IPS-18c (cell line): ENCODE data around the gene UBE2U.
"Not testable (repeated sequence)": the region's sequence is repeated elsewhere in the genome, so short reads cannot be mapped to it uniquely, and the experiment has no call there.

ENCODE experiments used
- H3K4me3 ChIP-seq: 2 replicates; pipeline ENCODE4 v1.7.0; 2013; ENCODE audit warnings: low read depth, mild to moderate bottlenecking, low read length, moderate library complexity; ENCODE audit not compliant: insufficient read depth
- H3K9me3 ChIP-seq: one replicate; pipeline ENCODE4 v1.6.1; 2013; ENCODE audit warnings: mild to moderate bottlenecking, low read length, moderate library complexity; ENCODE audit not compliant: control insufficient read depth, insufficient read depth

The UBE2U gene

DNA sequence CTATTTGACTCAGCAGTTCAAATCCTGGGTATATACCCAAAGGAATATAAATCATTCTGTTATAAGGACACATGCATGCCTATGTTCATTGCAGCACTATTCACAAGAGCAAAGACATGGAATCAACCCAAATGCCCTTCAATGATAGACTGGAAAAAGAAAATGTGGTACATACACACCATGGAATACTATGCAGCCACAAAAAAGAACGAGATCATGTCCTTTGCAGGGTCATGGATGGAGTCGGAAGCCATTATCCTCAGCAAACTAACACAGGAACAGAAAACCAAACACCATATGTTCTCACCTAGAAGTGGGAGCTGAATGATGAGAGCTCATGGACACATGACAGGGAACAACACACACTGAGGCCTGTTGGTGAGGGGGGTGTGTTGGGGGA, 53.8 kb downstream of the UBE2U start:
- not testable (repeated sequence) for H3K4me3 ChIP-seq, H3K9me3 ChIP-seq

DNA sequence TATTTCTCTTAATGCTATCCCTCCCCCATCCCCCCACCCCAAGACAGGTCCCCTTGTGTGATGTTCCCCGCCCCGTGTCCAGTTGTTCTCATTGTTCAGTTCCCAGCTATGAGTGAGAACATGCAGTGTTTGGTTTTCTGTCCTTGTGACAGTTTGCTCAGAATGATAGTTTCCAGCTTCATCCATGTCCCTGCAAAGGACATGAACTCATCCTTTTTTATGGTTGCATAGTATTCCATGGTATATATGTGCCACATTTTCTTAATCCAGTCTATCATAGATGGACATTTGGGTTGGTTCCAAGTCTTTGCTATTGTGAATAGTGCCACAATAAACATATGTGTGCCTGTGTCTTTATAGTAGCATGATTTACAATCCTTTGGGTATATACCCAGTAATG, 55.0 kb downstream of the UBE2U start:
- H3K9me3 ChIP-seq, H3K4me3 ChIP-seq: not testable (repeated sequence)

DNA sequence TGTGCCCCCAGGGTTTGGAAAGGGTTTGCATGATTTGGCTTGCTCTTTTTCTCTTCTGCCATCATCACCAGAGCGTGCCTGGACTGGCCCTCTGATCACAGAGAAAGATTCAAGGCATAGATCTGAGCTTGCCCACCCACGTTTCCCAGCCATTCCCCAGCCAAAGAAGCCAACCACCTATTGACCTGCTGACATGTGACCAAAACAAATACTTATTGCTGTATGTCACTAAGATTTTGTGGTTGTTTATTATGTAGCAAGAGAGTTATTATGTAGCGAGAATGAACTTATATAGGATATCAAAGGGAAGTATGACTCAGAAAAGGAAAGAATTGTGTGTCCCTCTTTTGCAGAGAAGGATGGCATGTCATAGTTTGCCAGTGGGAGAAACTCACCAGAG, 59.9 kb downstream of the UBE2U start:
- H3K4me3 ChIP-seq, result no peak overlapping the region
- no peaks in the 10 kb centered on the region for H3K9me3 ChIP-seq

DNA sequence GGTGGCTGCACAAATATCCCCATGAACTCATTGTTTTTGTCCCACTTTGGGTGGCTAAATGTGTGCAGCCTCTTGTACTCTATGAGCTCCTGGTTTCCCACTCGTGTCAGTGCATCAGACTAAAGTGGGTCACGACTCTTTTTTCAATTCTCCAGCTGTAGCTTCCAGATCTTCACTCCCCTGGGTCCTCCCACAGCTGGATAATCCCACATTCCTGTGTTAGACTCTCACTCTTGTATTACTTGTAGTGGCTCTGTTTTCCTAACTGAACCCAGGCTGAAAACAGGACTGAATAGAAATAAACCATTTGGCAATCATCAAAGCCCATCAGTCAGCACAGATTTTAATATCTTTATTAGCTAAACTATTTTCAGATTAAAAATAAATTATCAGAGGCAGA, 60.4 kb downstream of the UBE2U start:
- H3K9me3 ChIP-seq, result no peaks in the 10 kb centered on the region
- H3K4me3 ChIP-seq, result no peak overlapping the region

DNA sequence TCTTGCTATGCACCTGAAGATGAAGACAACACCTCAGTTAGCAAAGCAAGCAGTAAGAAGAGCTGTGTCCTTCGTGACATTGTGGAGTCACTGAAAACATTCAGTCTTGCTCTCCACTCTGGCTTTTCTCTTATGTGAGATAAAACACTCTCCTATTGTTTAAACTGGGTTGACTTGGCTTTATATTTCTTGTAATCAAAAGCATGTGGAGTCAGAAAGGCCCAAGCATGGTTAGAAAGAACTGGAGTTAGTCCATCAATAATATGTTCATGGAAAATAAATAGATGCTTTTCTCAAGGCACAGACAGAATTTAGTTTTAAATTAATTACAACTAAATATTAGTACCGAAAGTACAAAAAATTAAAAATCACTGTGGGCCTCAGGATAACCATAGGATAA, 61.7 kb downstream of the UBE2U start:
- no peak overlapping the region for H3K4me3 ChIP-seq
- no peaks in the 10 kb centered on the region for H3K9me3 ChIP-seq

DNA sequence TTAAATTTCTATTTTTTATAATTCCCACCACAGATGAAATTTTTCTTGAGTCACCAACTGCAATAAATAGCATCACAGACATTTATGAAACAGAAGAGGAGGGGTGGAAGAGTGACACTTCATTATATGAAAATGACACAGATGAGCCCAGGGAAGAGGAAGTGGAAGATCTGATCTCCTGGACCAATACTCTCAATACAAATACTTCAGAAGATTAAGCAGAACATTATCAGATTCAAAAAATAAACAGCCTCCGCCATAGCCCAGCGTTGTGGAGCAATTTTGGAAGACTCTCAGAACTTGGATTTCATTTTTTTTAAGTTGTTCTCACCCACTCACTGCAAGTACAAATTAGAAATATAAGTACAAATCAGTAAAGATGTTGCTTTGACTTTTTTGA, 63.6 kb downstream of the UBE2U start:
- Histone ChIP-seq H3K4me3 (no peak overlapping the region), H3K9me3 (no peaks in the 10 kb centered on the region)

DNA sequence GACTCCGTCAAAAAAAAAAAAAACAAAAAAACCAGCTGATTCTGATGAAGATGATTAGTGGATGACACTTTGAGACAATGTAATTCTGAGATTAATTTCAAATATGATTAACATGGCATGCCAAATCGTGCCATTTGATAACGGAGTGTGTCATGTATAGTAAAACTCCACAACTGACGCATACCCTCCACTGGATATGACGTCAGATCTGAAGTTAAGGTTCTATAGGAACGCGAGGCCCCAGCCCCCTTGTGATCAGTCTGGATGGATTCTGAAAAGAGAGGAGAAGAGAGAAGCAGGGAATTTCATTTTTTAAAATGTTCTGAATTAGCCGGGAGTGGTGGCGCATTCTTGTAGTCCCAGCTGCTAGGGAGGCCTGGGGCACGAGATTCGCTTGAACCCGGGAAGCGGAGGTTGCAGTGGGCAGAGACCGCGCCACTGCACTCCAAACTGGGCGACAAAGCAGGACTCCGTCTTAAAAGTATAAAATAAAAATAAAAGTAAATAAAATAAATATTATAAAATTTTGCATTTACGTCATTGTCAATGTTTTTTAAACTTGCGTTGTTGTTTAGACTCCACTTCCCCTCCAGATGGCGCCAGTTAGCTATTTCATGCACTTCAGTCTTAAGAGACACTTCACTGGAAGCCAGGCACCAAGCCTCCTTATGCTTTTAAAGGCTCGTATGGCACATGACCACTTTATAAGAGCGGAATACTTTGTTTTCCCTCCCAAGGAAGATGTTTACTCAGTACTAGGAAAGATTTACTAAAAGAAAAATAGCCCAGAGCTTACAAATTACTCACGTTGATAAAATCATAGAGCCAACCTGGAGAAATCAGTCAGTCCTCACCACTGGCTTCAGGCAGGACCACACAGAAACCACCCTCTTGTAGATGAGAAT, 65.5 kb downstream of the UBE2U start:
- Histone ChIP-seq H3K9me3 (peaks cover 6% of the 10 kb centered on the region), H3K4me3 (no peak overlapping the region)

DNA sequence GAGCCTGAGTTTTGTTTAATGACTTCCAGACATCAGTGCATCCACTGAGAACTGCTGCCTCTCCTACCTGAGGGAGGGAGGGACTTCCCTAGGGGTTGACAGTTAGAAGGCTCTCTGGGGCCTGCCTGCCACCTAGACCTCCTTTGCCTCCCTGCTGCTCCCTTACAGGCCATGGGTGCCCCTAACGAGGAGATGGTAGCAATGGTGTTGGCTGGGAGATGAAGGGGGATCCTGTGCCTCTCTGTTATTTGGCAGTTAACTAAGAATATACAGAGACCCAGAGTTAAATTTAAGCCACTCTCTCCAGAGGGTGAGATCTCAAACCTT, 66.1 kb downstream of the UBE2U start:
- no peak overlapping the region for H3K4me3 ChIP-seq

DNA sequence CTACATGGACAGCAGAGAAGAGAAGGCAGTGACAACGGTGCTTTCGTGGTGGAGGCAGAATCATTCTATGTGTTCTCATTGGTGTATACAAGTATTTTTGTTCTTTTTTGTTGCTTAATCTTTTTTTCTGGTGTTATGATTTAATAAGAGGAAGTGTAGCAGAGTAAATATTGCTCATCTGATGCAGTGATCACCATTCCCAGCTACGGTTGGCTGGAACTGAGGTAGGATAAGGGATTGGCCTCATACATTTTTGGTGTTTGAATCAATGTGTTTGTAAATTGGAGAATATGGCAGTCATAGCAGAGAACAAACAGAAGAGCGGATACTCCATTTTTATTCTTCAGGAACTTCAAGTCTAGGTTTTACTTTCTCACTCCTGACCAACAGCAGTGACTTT, 76.6 kb downstream of the UBE2U start:
- no peak overlapping the region for H3K4me3 ChIP-seq
- peaks cover 1% of the 10 kb centered on the region for H3K9me3 ChIP-seq

More for the DNA sequence above, 66.1 kb downstream of the UBE2U start:
- H3K9me3 ChIP-seq, result peaks cover 6% of the 10 kb centered on the region

DNA sequence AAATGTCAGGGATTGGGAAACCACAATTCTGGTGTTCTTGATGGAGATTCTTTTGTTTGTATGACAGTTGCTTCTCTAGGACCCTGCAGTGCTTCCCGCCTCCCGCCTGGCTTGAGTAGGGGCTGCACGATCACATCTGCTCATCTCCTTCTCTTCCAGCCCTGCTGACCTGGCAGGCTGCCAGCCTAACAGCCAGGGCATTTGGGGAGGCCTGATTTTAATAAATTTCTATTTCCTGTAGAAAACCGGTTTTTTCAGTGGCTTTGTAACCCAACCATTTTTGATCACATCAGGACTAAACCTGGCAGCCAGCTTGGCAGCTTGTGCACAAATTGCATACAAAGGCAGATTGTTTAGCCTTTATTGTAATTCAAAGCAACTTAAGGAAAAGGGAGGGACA, 78.9 kb downstream of the UBE2U start:
- H3K4me3 ChIP-seq, result no peak overlapping the region
- peaks cover 2% of the 10 kb centered on the region for H3K9me3 ChIP-seq

DNA sequence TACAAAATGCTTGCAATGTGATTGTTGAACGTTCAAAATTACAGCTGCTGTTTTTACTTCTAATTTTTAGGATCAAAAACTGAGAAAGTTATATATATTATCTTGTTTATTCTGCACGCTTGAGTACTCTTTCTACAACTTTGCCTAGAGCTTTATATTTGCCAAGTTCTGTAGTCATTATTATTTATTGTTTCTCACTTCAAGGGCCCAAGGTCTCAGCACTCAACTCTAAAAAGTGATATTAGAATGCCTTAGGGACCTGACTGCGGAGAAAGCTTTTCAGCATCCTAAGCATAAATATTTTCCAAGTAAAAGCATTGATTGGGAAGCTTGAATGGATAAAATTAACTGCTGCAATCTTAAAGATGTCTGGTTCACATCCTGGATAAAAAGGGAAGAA, 83.6 kb downstream of the UBE2U start:
- peaks cover 2% of the 10 kb centered on the region for H3K9me3 ChIP-seq
- H3K4me3 ChIP-seq, result no peak overlapping the region

DNA sequence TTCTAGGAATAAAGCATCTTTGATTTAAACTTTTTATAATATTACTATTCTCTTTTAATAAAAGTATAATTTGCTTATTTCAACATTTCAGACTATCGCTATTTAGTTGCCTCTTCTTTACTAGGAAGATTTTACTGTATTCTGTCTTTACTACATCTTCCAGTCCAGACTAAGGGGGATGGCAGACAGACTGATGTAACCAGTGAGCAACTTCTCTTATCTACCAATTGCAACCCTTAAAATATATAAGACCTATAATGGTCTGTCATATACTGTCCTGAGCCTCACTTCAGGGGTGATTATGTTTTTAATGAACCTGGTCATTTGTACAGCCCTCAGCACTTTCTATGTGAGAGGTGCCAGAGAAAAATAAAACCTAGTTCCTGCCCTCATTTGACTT, 87.0 kb downstream of the UBE2U start:
- Histone ChIP-seq H3K9me3 (no peaks in the 10 kb centered on the region), H3K4me3 (no peak overlapping the region)

DNA sequence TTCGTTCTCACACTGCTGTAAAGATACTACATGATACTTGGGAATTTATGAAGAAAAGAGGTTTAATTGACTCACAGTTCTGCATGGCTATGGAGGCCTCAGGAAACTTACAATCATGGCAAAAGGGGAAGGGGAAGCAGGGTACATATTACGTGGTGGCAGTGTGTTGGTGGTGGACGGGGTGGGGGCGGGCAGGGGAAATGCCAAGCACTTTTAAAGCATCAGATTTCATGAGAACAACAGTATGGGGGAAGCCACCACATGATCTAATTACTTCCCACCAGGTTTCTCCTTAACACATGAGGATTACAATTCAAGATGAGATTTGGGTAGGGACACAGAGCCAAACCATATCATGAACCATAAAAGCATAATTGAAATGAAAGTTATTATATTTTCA, 88.5 kb downstream of the UBE2U start:
- Histone ChIP-seq H3K4me3 (no peak overlapping the region), H3K9me3 (peaks cover 4% of the 10 kb centered on the region)

DNA sequence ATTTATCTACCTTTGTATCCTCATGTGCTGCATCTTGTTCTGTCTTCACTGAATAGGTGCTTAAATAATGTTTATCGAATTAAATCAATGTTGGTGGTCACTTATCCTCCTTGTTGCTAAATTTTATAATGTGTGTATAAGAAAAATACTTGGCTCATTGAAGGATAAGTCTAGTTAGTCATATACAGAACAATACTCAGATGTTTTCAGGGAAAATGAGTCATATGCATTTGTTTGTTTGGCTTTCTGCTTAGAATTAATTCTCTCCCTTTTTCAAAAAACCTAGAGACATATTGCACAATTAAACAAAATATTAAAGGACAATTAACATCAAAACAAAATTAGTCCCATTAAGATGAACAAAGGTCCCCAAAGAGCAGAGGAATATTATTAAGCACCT, 89.0 kb downstream of the UBE2U start:
- Histone ChIP-seq H3K4me3 (no peak overlapping the region), H3K9me3 (peaks cover 4% of the 10 kb centered on the region)

DNA sequence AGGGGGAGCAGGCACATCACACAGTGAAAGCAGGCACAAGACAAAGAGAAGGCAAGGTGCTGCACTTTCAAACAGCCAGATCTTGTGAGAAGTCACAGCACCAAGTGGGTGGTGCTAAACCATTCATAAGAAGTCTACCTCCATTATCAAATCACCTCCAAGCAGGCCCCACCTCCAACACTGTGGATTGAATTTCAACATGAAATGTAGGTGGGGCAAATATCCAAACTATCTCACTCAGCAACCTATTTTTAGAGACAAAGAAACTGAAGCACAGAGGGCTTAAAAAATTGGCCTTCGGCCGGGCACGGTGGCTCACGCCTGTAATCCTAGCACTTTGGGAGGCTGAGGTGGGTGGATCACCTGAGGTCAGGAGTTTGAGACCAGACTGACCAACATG, 90.4 kb downstream of the UBE2U start:
- Histone ChIP-seq H3K4me3 (no peak overlapping the region), H3K9me3 (peaks cover 4% of the 10 kb centered on the region)

DNA sequence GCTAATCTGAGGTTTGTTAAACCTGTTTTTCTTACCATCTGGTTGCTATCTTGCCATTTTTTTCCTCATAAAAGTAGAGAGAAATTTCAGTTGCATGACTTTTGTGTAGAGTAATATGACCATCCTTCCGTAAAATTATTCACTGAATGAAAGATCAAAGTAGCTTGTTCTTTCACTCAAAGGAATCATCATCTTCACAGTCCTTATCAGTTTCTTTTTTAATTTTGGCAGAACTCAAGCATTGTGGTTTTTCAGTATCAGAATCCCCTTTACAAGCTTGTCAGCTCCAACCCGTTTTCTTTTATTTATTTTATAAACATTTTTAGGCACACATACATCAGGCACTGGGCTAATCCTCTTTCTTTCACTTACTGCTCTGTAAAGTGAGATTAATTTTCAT, 91.7 kb downstream of the UBE2U start:
- no peak overlapping the region for H3K4me3 ChIP-seq
- H3K9me3 ChIP-seq, result peaks cover 4% of the 10 kb centered on the region

DNA sequence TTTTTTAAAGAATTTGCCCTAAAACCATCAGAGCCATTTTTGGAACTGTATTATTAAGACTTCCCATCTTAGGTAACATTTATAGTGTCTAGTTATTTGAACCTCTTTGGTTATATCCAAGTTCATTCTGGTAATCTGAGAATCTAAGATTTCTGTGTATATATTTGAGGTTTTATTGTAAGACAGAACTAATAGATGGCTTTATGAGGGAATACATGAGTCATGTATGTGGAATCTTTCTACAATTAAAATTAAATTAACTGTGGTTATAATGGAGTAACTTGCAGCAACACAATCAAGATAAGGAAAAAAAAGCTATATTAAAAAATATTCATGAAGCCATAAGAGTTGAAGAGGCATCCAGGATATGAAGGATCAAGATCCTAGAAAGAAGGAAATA, 92.1 kb downstream of the UBE2U start:
- Histone ChIP-seq H3K4me3 (no peak overlapping the region), H3K9me3 (peaks cover 4% of the 10 kb centered on the region)

DNA sequence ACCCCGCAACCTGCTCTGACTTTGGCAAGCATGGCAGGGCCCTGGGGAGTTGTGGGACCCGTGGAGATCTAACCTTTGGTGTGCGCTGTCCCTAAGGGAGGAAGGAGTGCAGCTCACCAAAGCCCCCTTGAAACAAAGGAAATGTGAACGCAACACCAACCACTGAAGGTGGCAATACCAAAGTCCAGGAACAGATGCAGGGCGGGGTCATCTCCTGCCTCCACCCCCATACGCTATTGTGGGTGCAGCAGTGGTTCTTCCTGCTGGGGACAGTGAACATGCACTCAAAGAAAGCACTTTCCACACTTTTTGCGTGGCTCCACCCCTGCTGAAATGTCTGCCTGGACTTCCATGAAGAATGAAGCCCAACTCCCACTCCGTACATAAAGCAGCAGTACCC, 93.0 kb downstream of the UBE2U start:
- peaks cover 4% of the 10 kb centered on the region for H3K9me3 ChIP-seq
- H3K4me3 ChIP-seq, result no peak overlapping the region

DNA sequence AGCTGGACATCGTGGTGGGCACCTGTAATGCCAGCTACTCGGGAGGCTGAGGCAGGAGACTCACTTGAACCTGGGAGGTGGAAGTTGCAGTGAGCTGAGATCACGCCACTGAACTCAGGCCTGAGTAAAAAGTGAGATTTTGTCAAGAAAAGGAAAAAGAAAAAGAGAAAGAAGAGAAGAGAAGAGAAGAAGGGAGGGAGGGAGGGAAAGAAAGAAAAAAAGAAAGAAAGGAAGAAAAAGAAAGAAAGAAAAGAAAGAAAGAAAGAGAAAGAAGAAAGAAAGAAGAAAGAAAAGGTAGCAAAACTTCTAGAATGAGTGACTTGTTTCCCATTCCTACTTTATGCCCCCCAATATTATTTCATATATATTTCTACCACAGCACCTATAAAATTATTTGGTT, 98.8 kb downstream of the UBE2U start:
- Histone ChIP-seq H3K9me3 (no peaks in the 10 kb centered on the region), H3K4me3 (no peak overlapping the region)
